Right cardiac atrium (tissue), 5 donors: Measurements from ENCODE around the gene UBE2V1. TPM values are rescaled to one million over a fixed set of nuclear protein-coding genes. Genes with fewer than 3 reads are reported as not detected.

Experiments
- ATAC-seq, 2 donors: fragments of 200-7000 bp; cut with Tn5 transposase; one replicate each; pipeline versions ENCODE4 v1.8.0 to v1.9.1; 2020; ENCODE audit warnings: moderate library complexity in 2 of 2, mild to moderate bottlenecking in 1 of 2
- DNase-seq, 3 donors: peaks; one replicate each; pipeline ENCODE4 v3.0.0-alpha.2; 2020
- H3K27ac ChIP-seq: one replicate; pipeline ENCODE4 v1.5.1; 2013; ENCODE audit warnings: mild to moderate bottlenecking, low read length, control low read depth, moderate library complexity
- H3K27me3 ChIP-seq: one replicate; pipeline ENCODE4 v1.6.1; 2013; ENCODE audit not compliant: control insufficient read depth, insufficient read depth
- H3K4me1 ChIP-seq: one replicate; pipeline ENCODE4 v1.6.1; 2013; ENCODE audit warnings: low read length; ENCODE audit not compliant: control insufficient read depth, insufficient read depth
- H3K4me3 ChIP-seq: one replicate; pipeline ENCODE4 v1.5.1; 2013; ENCODE audit warnings: low read length, control low read depth
- H3K9me3 ChIP-seq: one replicate; pipeline ENCODE4 v1.6.1; 2013; ENCODE audit warnings: low read length; ENCODE audit not compliant: control insufficient read depth
- WGBS: extraction: QIAGEN DNeasy Blood & Tissue Kit; methylation state at CpG from one replicate; pipeline ENCODE4 v1.1.7; 2013; 5-methylcytosine and 5-hydroxymethylcytosine counted together
- intact Hi-C, 4 donors: fragments of 100-400 bp; cut with DNase I; formaldehyde crosslinking; loops; one replicate each; pipeline versions ENCODE4 v1.11.0 to v1.14.0; 2022 to 2023
- polyA plus RNA-seq: library from polyadenylated mRNA; stranded (reverse); fragments of 200-250 nt; gene quantifications from one replicate; pipeline ENCODE4 v1.2.3, GENCODE V29; 2013
- total RNA-seq, 4 donors: library from RNA; stranded (reverse); fragmentation: NEBNext Ultra II Directional; extraction: Animal tissue kit (Norgen Biotek cat#: 25700); gene quantifications; one replicate each; pipeline ENCODE4 v1.2.1, GENCODE V29; 2021
- donor health status: healthy with polysubstance abuse.
- donor health status: DM: no; HTN: yes; CAD: no.
- donor health status: DM: no; HTN: no; CAD: no.
- donor health status: DM: no; HTN: yes; CAD: no; lungs with severe emphysema.
- donor health status: DM: yes; HTN: yes; CAD: no.

The UBE2V1 gene
- total and polyA plus RNA-seq, 5 donors: 86.0 to 120 (median 89.0) TPM

GRCh38 chr20:50040432-50041245 is 72.3 kb downstream of the UBE2V1 start:
- H3K9me3 ChIP-seq: no peaks in the 10 kb centered on the region
- 78% methylated on average over 17 of the region's 17 CpGs for WGBS
- intact Hi-C loops: no loop called here
- no peak overlapping the region for H3K4me3 ChIP-seq
- H3K4me1 ChIP-seq: no peaks in the 10 kb centered on the region
- ATAC-seq: no peak
- DNase-seq: no peak
- no peaks in the 10 kb centered on the region for H3K27me3 ChIP-seq
- H3K27ac ChIP-seq: no peak overlapping the region

- Histone ChIP-seq H3K4me1 (no peaks in the 10 kb centered on the region), H3K27ac (no peak overlapping the region), H3K27me3 (no peaks in the 10 kb centered on the region), H3K4me3 (no peak overlapping the region), H3K9me3 (no peaks in the 10 kb centered on the region)
- no peak for DNase-seq
- 74% methylated on average over 10 of the region's 10 CpGs for WGBS
- intact Hi-C loops: no loop called here
- no peak for ATAC-seq
Measured at GRCh38 chr20:50039706-50040431, 73.1 kb downstream of the UBE2V1 start.

- intact Hi-C loops: no loop called here
- 82% methylated on average over 10 of the region's 10 CpGs for WGBS
- no peak for DNase-seq
Measured at GRCh38 chr20:50038574-50038991, 74.4 kb downstream of the UBE2V1 start.

GRCh38 chr20:50038169-50038568 is 74.8 kb downstream of the UBE2V1 start:
- Histone ChIP-seq H3K4me1 (no peaks in the 10 kb centered on the region), H3K4me3 (no peak overlapping the region), H3K9me3 (no peaks in the 10 kb centered on the region), H3K27me3 (no peaks in the 10 kb centered on the region), H3K27ac (no peak overlapping the region)
- DNase-seq: no peak
- 80% methylated on average over 6 of the region's 6 CpGs for WGBS
- no peak for ATAC-seq
- intact Hi-C loops: no loop called here

More at GRCh38 chr20:50038574-50038991, 74.4 kb downstream of the UBE2V1 start:
- no peak for ATAC-seq
- Histone ChIP-seq H3K27me3 (no peaks in the 10 kb centered on the region), H3K4me3 (no peak overlapping the region), H3K9me3 (no peaks in the 10 kb centered on the region), H3K27ac (no peak overlapping the region), H3K4me1 (no peaks in the 10 kb centered on the region)

GRCh38 chr20:50037575-50037974 is 75.4 kb downstream of the UBE2V1 start:
- WGBS: 86% methylated on average over 7 of the region's 7 CpGs
- Histone ChIP-seq H3K27me3 (no peaks in the 10 kb centered on the region), H3K9me3 (no peaks in the 10 kb centered on the region), H3K27ac (no peak overlapping the region), H3K4me3 (no peak overlapping the region), H3K4me1 (no peaks in the 10 kb centered on the region)
- no peak for ATAC-seq
- peak in 1 of 3 donors; percentile 24 for DNase-seq
- intact Hi-C loops: no loop called here

GRCh38 chr20:50037123-50037522 is 75.8 kb downstream of the UBE2V1 start:
- no peaks in the 10 kb centered on the region for H3K9me3 ChIP-seq
- H3K4me3 ChIP-seq: no peak overlapping the region
- H3K27ac ChIP-seq: no peak overlapping the region
- intact Hi-C loops: no loop called here
- no peaks in the 10 kb centered on the region for H3K4me1 ChIP-seq
- 82% methylated on average over 3 of the region's 3 CpGs for whole genome bisulfite sequencing
- H3K27me3 ChIP-seq: no peaks in the 10 kb centered on the region
- DNase-seq (peak in 1 of 3 donors; percentile 7), ATAC-seq (no peak)

- 82% methylated on average over 3 of the region's 3 CpGs for WGBS
- intact Hi-C loops: no loop called here
- ATAC-seq (no peak), DNase-seq (peak in 1 of 3 donors; percentile 11)
- no peak overlapping the region for H3K4me3 ChIP-seq
- no peaks in the 10 kb centered on the region for H3K4me1 ChIP-seq
- H3K27ac ChIP-seq: no peak overlapping the region
- no peaks in the 10 kb centered on the region for H3K27me3 ChIP-seq
- H3K9me3 ChIP-seq: no peaks in the 10 kb centered on the region
Measured at GRCh38 chr20:50036703-50037102, 76.2 kb downstream of the UBE2V1 start.

GRCh38 chr20:50034567-50035180 is 78.3 kb downstream of the UBE2V1 start:
- no peak overlapping the region for H3K4me3 ChIP-seq
- peak in 2 of 3 donors; percentile 54 to 67 for DNase-seq
- WGBS: 72% methylated on average over 9 of the region's 9 CpGs
- H3K4me1 ChIP-seq: peaks cover 4% of the 10 kb centered on the region
- intact Hi-C loops: no loop called here
- H3K27ac ChIP-seq: no peak overlapping the region
- H3K27me3 ChIP-seq: no peaks in the 10 kb centered on the region
- peak in 1 of 2 donors; percentile 33 for ATAC-seq
- H3K9me3 ChIP-seq: no peaks in the 10 kb centered on the region

GRCh38 chr20:50032955-50033666 is 79.8 kb downstream of the UBE2V1 start:
- no peak for ATAC-seq
- DNase-seq: peak in 1 of 3 donors; percentile 10
- H3K4me1 ChIP-seq: peaks cover 4% of the 10 kb centered on the region
- intact Hi-C loops: no loop called here
- no peaks in the 10 kb centered on the region for H3K27me3 ChIP-seq
- peak overlapping the region; percentile 3 for H3K27ac ChIP-seq
- no peaks in the 10 kb centered on the region for H3K9me3 ChIP-seq
- no peak overlapping the region for H3K4me3 ChIP-seq
- 87% methylated on average over 9 of the region's 9 CpGs for WGBS
